ENCODE measurements around the gene PSMB7. TPM values are rescaled to one million over a fixed set of nuclear protein-coding genes. Genes with fewer than 3 reads are reported as not detected.

PSMB7 gene
- total RNA-seq, 2 donors from 2014 or later: 150 to 158 TPM

DNA sequence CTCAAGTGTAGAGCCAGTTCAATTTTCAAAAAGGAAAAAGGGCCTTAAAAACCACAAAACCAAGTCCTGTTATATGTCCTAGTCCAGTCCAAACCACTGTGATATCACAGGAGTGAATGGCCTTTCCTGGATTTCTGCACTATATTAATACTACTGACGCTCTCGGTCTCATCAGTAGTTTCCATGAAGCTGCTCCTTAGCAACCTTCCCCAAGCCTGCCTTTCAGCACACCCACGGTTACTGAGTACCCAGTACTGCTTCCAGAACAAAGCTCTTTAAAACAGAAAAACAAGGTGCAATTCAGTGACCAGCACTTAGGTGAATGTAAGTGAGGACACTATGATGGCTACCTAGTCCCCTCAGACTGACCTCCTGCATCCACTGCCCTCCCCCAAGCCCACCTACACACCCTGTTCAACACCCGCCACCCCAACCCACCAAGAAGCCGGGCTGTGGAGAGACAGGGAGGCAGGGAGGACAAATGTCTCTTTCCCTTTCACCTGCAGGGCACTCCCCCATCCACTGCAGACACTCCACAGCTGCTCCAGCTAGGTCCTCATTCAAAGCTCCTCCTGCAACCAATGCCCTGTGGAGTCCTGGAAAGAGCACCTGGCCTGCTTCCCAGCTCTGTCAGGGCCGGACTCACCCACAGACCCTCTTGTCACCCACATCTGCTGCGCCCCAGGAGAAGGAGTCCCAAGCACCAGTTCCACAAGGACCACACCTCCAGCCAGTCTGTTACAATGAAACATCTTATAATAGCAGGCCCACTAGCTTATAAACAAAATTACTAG, 25.9 kb downstream of the PSMB7 start:
- Histone ChIP-seq H3K27me3 (replicated peaks; ENCODE audit: insufficient read depth) (no peaks in the 10 kb centered on the region), H3K27ac (no peak overlapping the region), H3K9me3 (no peaks in the 10 kb centered on the region), H3K4me3 (no peak overlapping the region), H3K36me3 (peaks cover 0 to under 1% of the 10 kb centered on the region in 2 donors), H3K4me1 (replicated peaks) (no peaks in the 10 kb centered on the region)
- intact Hi-C loops (cut with DNase I): no loop called here
- TF ChIP-seq POLR2AphosphoS5 (IDR thresholded peaks at IDR 0.05): no peak
- no peak for TF ChIP-seq POLR2A (IDR thresholded peaks at IDR 0.05)
- TF ChIP-seq, protein P1, sequence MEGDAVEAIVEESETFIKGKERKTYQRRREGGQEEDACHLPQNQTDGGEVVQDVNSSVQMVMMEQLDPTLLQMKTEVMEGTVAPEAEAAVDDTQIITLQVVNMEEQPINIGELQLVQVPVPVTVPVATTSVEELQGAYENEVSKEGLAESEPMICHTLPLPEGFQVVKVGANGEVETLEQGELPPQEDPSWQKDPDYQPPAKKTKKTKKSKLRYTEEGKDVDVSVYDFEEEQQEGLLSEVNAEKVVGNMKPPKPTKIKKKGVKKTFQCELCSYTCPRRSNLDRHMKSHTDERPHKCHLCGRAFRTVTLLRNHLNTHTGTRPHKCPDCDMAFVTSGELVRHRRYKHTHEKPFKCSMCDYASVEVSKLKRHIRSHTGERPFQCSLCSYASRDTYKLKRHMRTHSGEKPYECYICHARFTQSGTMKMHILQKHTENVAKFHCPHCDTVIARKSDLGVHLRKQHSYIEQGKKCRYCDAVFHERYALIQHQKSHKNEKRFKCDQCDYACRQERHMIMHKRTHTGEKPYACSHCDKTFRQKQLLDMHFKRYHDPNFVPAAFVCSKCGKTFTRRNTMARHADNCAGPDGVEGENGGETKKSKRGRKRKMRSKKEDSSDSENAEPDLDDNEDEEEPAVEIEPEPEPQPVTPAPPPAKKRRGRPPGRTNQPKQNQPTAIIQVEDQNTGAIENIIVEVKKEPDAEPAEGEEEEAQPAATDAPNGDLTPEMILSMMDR (IDR thresholded peaks at IDR 0.05): no peak
- no peak for DNase-seq (ENCODE audit: low spot score)
- 90% methylated on average over 7 of the region's 7 CpGs for WGBS

DNA sequence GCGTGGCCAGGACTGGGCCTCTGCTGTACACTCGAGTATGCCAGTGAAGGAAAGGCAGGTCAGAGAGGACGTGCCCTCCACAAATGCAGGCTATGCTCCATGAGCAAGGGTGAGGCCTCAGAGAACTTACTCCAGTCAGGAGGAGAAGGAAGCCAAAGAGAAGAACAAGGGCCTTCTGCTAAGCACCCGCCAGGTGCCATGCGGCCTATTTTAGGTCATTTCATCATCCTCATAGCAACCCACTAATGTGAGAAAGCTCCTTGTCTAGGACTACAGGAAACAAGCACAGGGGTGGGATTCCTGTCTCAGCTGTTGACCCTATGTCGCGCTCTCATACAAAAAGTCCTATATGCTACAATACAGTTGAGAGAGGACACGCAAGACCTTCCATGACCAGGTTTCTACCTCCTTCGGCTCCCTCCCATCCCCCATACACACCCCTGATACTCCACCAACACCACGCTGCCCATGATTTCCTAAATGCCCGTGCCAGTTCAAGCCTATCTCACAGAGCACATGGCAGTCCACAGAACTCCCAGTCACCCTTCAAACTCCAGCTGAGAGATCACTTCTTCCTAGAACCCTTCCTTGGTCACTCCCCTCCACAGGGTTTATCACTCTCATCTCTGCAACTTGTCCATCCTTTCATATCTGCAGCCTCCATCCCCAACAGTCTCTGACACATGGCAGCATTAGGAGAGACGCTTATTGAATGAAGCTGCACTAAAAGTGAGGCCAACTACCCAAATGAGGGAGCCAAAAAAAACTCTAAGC, 26.8 kb downstream of the PSMB7 start:
- H3K4me1 ChIP-seq (replicated peaks): no peaks in the 10 kb centered on the region
- no peaks in the 10 kb centered on the region for H3K9me3 ChIP-seq
- WGBS: 93% methylated on average over 12 of the region's 12 CpGs
- TF ChIP-seq POLR2AphosphoS5 (IDR thresholded peaks at IDR 0.05) (no peak), POLR2A (IDR thresholded peaks at IDR 0.05) (no peak)
- TF ChIP-seq, protein P1 (IDR thresholded peaks at IDR 0.05): no peak
- intact Hi-C loops (cut with DNase I): no loop called here
- no peak overlapping the region for H3K27ac ChIP-seq
- no peak for DNase-seq (ENCODE audit: low spot score)
- peaks cover 0 to 3% of the 10 kb centered on the region in 2 donors for H3K36me3 ChIP-seq
- H3K4me3 ChIP-seq: no peak overlapping the region
- H3K27me3 ChIP-seq (replicated peaks; ENCODE audit: insufficient read depth): no peaks in the 10 kb centered on the region

DNA sequence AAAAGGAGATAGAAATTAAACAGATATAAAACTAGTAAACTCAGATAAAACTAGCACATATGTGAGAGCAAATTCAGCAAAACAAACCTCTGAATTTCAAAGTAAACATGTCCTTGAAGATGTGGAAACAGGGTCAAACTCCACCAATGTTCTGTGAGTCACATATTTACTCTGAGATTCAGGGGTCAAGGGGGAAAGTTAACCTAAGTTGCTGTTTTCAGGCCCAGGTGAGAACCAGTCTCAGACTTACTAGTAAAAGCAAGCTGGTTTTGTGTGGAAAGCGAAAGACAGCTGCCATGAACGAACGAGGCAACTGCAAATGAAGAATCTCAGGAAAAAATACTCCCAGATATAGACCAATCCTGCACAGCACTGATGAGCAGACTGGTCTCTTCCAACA, 29.0 kb downstream of the PSMB7 start:
- H3K27me3 ChIP-seq (replicated peaks; ENCODE audit: insufficient read depth): no peaks in the 10 kb centered on the region
- DNase-seq (ENCODE audit: low spot score): no peak
- no peak for TF ChIP-seq POLR2A (IDR thresholded peaks at IDR 0.05)
- TF ChIP-seq POLR2AphosphoS5 (IDR thresholded peaks at IDR 0.05): no peak
- TF ChIP-seq, protein P1 (IDR thresholded peaks at IDR 0.05): no peak
- intact Hi-C loops (cut with DNase I): no loop called here
- 96% methylated on average over 3 of the region's 3 CpGs for WGBS
- H3K9me3 ChIP-seq: no peaks in the 10 kb centered on the region
- no peak overlapping the region for H3K27ac ChIP-seq
- no peak overlapping the region for H3K4me3 ChIP-seq
- no peaks in the 10 kb centered on the region for H3K4me1 ChIP-seq (replicated peaks)
- H3K36me3 ChIP-seq: peaks cover 0 to 3% of the 10 kb centered on the region in 2 donors

DNA sequence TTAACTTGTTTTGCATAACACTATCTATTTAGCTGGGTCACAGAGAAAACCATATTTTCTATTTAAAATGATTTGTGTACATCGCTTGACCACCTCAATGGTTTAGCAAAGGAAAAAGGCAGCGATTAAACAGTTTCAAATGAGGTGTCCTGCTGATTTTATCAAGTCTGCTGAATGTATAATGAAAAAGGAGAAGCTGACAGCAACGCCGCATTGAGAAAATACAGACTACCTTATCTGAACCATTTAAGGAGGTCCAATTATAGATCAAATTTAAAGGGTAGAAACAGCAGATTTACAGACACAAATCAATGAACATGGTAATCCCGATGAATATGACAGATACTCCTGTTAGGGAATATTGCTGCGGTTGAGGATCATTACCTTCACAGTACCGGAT, 29.6 kb downstream of the PSMB7 start:
- intact Hi-C loops (cut with DNase I): no loop called here
- WGBS: 74% methylated on average over 7 of the region's 7 CpGs

More for the DNA sequence above, 29.6 kb downstream of the PSMB7 start:
- no peak for DNase-seq (ENCODE audit: low spot score)
- Histone ChIP-seq H3K27ac (no peak overlapping the region), H3K4me1 (replicated peaks) (no peaks in the 10 kb centered on the region), H3K9me3 (no peaks in the 10 kb centered on the region), H3K4me3 (no peak overlapping the region), H3K27me3 (replicated peaks; ENCODE audit: insufficient read depth) (no peaks in the 10 kb centered on the region), H3K36me3 (peaks cover 0 to 3% of the 10 kb centered on the region in 2 donors)
- no peak for TF ChIP-seq POLR2A (IDR thresholded peaks at IDR 0.05)
- TF ChIP-seq POLR2AphosphoS5 (IDR thresholded peaks at IDR 0.05): no peak
- TF ChIP-seq, protein P1 (IDR thresholded peaks at IDR 0.05): no peak
